Cerebellar nuclear complex (tissue), 1 donor: ENCODE results near the gene HS3ST4.

Experiments used
- DNase-seq, 2 experiments: peaks; one replicate each; lab custom pipeline; 2025; lab: John Stamatoyannopoulos, UW

The HS3ST4 gene

GRCh38 chr16:25691519-25692091 lies at the start of gene HS3ST4:
Gene HS3ST4 (plus strand): TSS chr16:25691959.
- no peak for DNase-seq

DNA sequence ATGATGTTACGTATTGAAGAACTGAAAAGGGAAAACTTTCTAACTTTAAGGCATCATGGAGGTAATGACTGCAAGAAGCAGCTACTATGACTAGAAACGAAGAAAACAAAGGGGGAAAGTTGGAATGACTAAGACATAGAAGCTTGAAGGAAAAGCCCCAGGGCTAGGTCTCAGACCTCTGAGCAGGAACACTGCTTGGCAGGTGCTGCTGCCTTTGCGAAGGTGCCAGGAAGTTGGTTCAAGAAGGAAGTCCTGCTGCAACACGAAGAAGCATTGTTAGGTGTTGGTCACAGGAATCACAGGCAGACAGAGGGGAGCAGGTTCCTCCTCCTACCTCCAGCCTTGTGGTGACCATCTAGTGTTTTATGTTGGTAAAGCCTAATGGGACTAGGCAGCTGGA lies 48.1 kb upstream of the HS3ST4 start:
- no peak for DNase-seq

DNA sequence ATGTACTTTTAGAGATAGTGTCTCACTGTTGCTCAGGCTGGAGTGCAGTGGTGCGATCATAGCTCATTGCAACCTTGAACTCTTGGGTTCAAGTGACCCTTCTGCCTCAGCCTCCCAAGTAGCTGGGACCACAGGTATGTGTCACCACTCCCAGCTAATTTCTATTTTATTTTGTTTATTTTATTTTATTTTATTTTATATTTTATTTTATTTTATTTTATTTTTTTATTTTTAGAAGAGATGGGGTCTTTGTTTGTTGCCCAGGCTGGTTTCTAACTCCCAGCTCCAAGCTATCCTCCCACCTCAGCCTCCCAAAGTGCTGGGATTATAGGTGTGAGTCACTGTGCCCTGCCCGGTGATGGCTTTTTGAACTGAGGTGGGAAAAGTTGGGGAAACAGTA lies 35.1 kb upstream of the HS3ST4 start:
- DNase-seq = no peak

DNA sequence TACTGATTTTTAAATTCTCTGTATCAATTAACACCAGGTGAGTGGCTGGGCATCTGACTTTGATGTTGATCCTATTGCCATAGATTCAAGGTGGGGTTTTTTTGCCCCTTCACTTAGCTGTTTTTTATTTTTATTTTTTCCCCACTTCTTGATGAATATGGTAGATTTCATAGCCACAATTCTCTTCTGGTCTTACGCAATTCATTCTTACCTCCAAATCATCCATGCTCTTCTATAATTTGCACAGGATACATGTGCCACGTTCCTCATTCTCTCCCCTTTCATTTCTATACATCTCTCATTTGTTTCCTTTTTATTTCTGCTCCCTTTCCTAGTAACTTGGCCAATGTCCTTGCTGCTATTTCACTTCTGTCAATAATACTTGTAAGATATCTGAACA lies 14.9 kb upstream of the HS3ST4 start:
- DNase-seq = no peak

DNA sequence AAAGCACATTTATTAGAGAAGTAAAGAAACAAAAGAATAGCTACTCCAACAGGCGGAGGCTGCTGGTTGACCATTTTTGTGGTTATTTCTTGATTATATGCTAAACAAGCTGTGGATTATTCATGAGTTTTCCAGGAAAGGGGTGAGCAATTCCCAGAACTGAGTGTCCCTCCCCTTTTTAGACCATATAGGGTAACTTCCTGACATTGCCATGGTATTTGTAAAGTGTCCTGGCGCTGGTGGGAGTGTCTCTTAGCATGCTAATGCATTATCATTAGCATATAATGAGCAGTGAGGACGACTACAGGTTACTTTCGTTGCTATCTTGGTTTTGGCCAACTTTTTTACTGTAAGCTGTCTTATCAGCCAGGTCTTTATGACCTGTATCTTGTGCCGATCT lies 12.2 kb upstream of the HS3ST4 start:
- no peak for DNase-seq

DNA sequence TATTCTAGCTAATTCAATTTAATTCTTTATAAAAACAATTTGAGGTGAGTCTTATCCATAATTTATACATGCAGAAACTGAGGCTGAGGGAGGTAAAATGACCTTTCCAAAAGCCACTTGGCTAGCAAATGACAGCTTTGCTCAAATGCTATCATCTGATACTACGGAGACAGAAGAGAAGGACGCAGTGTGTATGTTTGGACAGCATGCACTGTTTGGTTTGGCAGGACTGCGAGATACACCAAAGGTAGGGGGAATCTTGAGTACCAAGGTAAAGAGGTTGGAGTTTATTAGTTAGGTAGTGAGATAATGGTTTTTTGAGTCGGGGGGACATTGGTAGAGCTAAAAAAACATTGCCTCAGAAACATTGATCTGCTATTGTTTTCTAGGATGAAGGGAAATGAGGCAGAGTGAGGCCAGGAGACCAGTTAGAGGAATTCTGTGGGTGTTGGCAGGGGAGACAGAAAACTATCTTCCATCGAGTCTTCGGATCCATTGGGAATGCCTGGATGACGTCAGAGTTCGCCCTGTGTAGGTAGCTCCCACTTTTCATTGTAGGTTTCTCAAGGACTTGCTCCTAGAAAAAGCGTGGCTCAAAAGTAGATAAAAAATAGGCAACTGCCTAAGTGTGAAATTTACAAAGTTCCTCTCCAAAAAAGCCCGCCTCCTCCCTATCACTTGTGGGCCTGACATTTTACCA lies 2.5 kb upstream of the HS3ST4 start:
- no peak for DNase-seq

GRCh38 chr16:25690552-25691143 lies 1.1 kb upstream of the HS3ST4 start:
- no peak for DNase-seq

- DNase-seq = no peak
Observed at GRCh38 chr16:25692351-25692741, 587 bp downstream of the HS3ST4 start.

DNA sequence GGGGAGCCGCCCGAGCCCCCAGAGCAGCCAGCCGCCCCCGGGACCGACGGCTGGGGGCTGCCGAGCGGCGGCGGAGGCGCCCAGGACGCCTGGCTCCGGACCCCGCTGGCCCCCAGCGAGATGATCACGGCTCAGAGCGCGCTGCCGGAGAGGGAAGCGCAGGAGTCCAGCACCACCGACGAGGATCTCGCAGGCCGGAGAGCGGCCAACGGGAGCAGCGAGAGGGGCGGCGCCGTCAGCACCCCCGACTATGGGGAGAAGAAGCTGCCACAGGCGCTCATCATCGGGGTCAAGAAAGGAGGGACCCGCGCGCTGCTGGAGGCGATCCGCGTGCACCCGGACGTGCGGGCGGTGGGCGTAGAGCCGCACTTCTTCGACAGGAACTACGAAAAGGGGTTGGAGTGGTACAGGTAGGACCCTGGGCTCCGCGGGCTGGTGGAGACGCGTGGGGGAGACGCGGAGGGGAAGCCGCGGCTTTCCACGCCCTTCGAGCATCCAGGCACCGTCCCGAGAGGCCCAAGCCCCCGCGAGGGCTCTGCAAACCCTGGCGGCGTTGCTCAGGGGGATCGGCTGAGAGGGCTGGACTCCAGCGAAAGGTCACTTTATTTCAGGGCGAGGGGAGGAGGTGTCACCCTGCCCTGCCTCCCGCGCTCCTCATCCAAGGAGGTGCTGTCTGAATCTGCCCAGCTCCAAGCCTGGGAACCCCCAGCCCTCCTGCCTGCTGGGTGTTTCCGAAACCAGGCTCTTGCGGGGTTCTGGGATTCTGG lies 1.2 kb downstream of the HS3ST4 start:
- DNase-seq = no peak

GRCh38 chr16:25693631-25694030 lies 1.9 kb downstream of the HS3ST4 start:
- DNase-seq = no peak

DNA sequence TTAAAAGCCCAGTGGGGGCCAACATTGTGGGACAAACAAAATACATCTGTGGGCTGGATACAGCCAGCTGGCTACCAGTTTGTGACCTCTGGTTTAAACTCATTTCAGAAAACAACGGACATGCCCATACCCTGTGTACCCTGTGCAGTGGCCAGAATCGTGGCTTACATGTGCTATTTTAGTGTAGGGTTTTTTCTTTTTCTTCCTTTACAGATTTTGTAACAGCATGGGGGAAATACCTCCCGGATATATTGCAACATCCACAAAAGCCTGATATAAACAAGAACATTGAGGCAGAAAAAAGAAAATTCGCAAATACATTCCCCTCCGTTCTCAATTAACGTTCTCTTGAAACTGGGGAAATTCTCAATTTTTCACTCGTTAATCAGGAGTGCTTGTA lies 7.3 kb downstream of the HS3ST4 start:
- DNase-seq = no peak

GRCh38 chr16:25700547-25700946 lies 8.8 kb downstream of the HS3ST4 start:
- DNase-seq = no peak

DNA sequence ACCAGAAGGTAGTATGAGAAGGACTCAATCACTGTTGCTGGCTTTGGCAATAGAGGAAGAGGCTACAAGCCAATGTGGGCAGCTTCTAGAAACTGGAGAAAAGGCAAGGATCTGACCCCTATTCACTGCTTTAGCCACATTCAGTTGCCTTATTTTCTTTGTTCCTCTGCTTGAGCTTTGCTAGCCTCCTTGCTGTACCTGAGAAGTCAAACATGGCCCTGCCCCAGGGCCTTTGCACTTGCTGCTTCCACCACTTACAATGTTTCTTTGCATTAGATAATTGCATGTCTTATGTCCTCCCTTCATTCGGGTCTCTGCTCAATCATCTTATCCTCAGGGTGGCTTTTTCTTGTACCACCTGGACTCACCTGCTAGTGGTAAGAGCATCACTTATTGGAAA lies 15.8 kb downstream of the HS3ST4 start:
- DNase-seq = no peak

DNA sequence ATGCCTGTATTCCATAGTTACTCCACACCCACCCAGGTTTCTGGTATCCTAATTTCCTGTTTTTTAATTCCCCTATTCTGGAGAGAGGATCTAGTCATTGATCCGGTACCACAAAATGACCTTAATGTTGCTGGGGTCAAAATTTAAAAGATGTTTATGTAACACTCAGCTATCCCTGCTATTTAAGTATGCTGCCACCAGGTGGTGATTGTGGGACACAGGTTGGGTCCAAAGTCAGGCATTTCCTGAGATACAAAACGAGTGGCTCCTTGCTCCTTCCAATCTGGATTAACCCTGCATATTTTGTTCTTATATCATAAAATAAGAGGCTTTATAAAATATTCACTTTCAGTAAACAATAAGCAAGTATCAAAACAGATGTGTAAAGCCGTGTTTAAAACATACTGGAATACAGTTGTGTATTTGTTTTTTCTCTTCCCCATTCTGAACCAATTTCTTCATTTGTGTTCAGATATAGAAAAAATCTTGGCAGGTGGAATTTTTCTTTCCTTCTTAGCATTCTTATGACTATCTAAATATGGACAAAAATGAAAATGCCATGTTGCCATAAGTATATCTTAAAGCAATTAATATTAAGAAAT lies 16.3 kb downstream of the HS3ST4 start:
- no peak for DNase-seq

DNA sequence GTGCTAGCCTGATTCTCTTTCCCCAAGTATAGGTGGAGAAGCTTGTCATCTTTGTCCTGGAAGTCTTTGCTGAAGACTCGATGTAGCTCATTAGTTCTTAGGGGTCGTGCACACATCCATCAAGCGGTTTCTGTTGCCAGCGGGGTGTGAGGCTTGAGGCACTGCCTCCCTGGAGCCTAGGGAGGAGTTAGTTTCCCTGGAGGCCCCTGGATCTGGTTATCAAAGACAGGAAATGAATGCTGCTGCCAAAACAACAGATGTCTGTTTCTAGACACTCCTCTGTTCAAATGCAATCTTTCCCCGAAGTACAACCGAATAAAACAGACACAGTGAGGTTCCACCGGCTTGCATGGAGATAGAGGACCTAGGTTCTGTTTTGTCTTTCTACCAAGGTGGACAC lies 17.5 kb downstream of the HS3ST4 start:
- no peak for DNase-seq

DNA sequence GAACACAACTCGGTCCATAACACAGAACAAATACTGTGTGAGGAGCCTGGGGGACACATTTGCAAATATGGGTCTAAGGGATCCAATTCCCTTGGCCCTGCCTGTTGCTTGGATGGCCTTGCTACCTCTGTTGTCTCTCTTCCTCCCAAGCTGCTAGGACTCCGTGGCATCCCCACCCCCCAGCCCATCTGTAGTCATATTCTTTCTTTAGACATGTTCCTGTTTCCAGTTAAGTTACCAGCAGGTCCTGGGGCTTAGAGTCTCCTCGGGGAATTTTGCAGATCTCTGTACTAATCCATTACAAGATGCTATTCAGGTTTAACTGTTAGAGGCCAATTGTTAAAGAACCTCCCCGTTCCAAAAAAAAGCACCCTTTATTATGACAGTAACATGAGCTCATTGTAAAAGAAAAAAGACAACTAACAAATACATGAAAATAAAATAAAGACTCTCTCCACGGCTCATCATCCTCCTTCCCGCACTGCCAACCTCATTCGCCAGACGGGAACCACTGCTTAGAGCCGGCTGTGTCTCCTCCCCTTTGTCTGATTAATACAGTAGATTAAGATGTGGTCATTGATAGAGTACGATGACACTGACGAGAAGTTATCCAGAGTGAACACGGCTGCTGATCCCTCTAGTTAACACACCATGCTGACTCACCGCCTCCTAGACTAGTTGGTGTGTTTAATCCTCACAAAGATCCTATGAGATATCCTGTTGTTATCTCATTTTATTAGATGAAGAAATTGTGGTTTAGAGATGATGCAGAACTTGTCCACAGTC lies 22.2 kb downstream of the HS3ST4 start:
- DNase-seq = no peak

DNA sequence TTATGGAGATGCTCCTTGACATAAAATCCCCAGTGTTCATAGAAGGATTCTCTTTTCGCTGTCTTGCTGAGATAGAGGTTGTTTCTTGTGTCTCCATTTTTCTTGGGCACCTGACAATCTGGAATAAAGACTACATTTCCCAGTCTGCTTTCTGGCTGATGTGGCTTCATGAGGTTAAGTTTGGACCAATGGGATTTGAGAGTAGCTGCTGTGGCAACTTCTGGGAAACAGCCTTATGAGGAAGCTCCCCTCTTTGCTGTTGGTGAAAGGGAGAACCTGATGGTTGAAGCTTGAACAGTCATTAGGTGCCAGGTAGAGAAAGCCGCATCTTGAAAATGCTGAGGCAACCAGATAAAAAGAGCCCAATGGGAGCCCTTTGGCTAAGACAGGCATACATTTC lies 24.4 kb downstream of the HS3ST4 start:
- no peak for DNase-seq

- DNase-seq = no peak
Observed at GRCh38 chr16:25721439-25721838, 29.7 kb downstream of the HS3ST4 start.

DNA sequence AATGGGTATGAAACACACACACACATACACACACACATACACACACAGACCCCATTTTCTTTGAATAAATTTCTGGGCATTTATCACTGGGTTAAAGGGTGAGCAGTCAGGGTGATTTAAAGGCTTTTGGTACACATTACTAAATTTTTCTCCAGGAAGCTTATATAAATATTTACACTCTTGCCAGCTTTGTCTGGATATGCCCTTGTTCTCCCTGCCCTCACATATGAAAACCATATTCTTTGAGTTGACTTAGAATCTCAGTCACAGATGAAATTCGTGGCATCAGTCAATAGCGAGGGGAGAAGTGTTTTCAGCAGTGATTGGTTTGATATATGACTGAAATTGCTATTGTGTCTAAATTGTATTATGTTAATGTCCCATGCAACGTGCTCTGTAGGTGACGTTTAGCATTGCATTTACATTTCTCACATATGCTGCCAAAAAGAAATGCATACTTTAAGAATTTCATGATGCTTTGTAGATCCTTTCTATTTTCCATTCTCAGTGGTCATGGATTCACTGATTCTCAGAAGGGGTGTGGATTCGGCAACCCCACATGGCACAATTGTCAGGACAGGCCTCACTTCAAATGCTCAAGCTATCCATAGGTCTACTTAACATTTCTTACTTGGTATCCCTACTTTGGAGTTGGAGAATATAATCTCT lies 34.8 kb downstream of the HS3ST4 start:
- no peak for DNase-seq

- DNase-seq = no peak
Observed at GRCh38 chr16:25729188-25729915, 37.6 kb downstream of the HS3ST4 start.

GRCh38 chr16:25730396-25730795 lies 38.6 kb downstream of the HS3ST4 start:
- DNase-seq = no peak
